Right lobe of liver (tissue), 6 donors: ENCODE data around the gene HS6ST2. TPM values are rescaled to one million over a fixed set of nuclear protein-coding genes. Genes with fewer than 3 reads are reported as not detected.
A peak's percentile ranks its signal among the peaks of the same experiment; 100 is the strongest.

Experiments
- ATAC-seq, 4 donors: fragments of 200-7000 bp; cut with Tn5 transposase; one replicate each; pipeline ENCODE4 v1.9.1; 2020; ENCODE audit warnings: mild to moderate bottlenecking in 4 of 4, moderate library complexity in 4 of 4
- DNase-seq, 3 donors: peaks; one replicate each; pipeline ENCODE4 v3.0.0-alpha.2; 2020
- H3K27ac ChIP-seq, 3 donors: fragments of 200-600 bp; one replicate each; pipeline ENCODE4 v1.8.0; 2022
- H3K27me3 ChIP-seq, 2 donors: fragments of 200-600 bp; one replicate each; pipeline ENCODE4 v1.8.0; 2022
- H3K36me3 ChIP-seq, 4 donors: fragments of 200-600 bp; sonication (generic) in 1 of 4; one replicate each; pipeline versions ENCODE4 v1.5.1 to v1.8.0; 2017 to 2022; ENCODE audit warnings: control low read depth in 1 of 4
- H3K4me1 ChIP-seq, 4 donors: fragments of 200-600 bp; sonication (generic) in 1 of 4; one replicate each; pipeline versions ENCODE4 v1.5.1 to v1.8.0; 2017 to 2022; ENCODE audit warnings: control low read depth in 1 of 4
- H3K4me3 ChIP-seq, 3 donors: fragments of 200-600 bp; one replicate each; pipeline ENCODE4 v1.8.0; 2022
- H3K9me3 ChIP-seq, 4 donors: fragments of 200-600 bp; sonication (generic) in 1 of 4; one replicate each; pipeline versions ENCODE4 v1.5.1 to v1.8.0; 2017 to 2022; ENCODE audit warnings: control low read depth in 1 of 4
- POLR2A ChIP-seq: fragments of 450-650 bp; IDR thresholded peaks from one replicate; pipeline ENCODE4 v1.6.1; 2017; ENCODE audit warnings: antibody characterized with exemption, mild to moderate bottlenecking
- WGBS: methylation state at CpG from one replicate; pipeline ENCODE4 v1.1.6; 2018; ENCODE audit warnings: low coverage, low lambda C conversion rate; ENCODE audit not compliant: insufficient coverage; ENCODE audit errors: missing lambda C conversion rate; 5-methylcytosine and 5-hydroxymethylcytosine counted together
- intact Hi-C, 2 donors: fragments of 100-400 bp; cut with DNase I; formaldehyde crosslinking; loops; one replicate each; pipeline versions ENCODE4 v1.11.2 to v1.14.1; 2022
- total RNA-seq, 6 experiments: library from RNA; depleted of rRNA in 2 of 6; stranded (reverse); fragments of >200 nt in 2 of 6; fragmentation: NEBNext Ultra II Directional in 3 of 6; extraction: Animal tissue kit (Norgen Biotek cat#: 25700) in 3 of 6; gene quantifications; one replicate each; pipeline versions ENCODE4 v1.1.0 to v1.2.4, GENCODE V29; 2016 to 2023
- TF ChIP-seq, protein P1 (sequence below), 4 donors: fragments of 200-600 bp in 3 of 4; fragments of 450-650 bp in 1 of 4; IDR thresholded peaks; one replicate each; pipeline versions ENCODE4 v1.5.1 to v1.8.0; 2016 to 2022; ENCODE audit warnings: antibody characterized with exemption in 4 of 4, mild to moderate bottlenecking in 2 of 4
- donor health status: DM: no; HTN: yes; CAD: no.
- donor health status: DM: no; HTN: no; CAD: no.
- donor health status: DM: no; HTN: no; CAD: no.
- donor health status: DM: no; HTN: yes; CAD: no.
- donor health status: DM: no; HTN: yes; CAD: no.

The HS6ST2 gene
- total RNA-seq, 6 experiments from 2014 or later, result 0.09 TPM; not detected in 5

- WGBS, result 0% methylated on average over 1 of the region's 1 CpG
- Histone ChIP-seq H3K9me3 (no peaks in the 10 kb centered on the region), H3K27ac (no peak overlapping the region), H3K27me3 (no peaks in the 10 kb centered on the region), H3K4me1 (no peaks in the 10 kb centered on the region), H3K4me3 (no peak overlapping the region), H3K36me3 (no peaks in the 10 kb centered on the region)
- ATAC-seq (no peak), DNase-seq (no peak)
- intact Hi-C loops, result no loop called here
- TF ChIP-seq POLR2A, result no peak
- TF ChIP-seq, protein P1, sequence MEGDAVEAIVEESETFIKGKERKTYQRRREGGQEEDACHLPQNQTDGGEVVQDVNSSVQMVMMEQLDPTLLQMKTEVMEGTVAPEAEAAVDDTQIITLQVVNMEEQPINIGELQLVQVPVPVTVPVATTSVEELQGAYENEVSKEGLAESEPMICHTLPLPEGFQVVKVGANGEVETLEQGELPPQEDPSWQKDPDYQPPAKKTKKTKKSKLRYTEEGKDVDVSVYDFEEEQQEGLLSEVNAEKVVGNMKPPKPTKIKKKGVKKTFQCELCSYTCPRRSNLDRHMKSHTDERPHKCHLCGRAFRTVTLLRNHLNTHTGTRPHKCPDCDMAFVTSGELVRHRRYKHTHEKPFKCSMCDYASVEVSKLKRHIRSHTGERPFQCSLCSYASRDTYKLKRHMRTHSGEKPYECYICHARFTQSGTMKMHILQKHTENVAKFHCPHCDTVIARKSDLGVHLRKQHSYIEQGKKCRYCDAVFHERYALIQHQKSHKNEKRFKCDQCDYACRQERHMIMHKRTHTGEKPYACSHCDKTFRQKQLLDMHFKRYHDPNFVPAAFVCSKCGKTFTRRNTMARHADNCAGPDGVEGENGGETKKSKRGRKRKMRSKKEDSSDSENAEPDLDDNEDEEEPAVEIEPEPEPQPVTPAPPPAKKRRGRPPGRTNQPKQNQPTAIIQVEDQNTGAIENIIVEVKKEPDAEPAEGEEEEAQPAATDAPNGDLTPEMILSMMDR (IDR thresholded peaks at IDR 0.05), result no peak
Observed at GRCh38 chrX:132634521-132634920, 323.9 kb downstream of the HS6ST2 start.

GRCh38 chrX:132631579-132632232 lies 326.7 kb downstream of the HS6ST2 start:
- no peak for DNase-seq
- Histone ChIP-seq H3K27me3 (no peaks in the 10 kb centered on the region), H3K36me3 (no peaks in the 10 kb centered on the region), H3K27ac (no peak overlapping the region), H3K9me3 (no peaks in the 10 kb centered on the region), H3K4me3 (no peak overlapping the region), H3K4me1 (no peaks in the 10 kb centered on the region)
- WGBS, result 26% methylated on average over 3 of the region's 3 CpGs
- TF ChIP-seq, protein P1 (IDR thresholded peaks at IDR 0.05), result peak; percentile 40 to 65 (median 58)
- TF ChIP-seq POLR2A, result no peak
- ATAC-seq, result peak; percentile 63 to 79 (median 76)
- intact Hi-C loops, result no loop called here

DNA sequence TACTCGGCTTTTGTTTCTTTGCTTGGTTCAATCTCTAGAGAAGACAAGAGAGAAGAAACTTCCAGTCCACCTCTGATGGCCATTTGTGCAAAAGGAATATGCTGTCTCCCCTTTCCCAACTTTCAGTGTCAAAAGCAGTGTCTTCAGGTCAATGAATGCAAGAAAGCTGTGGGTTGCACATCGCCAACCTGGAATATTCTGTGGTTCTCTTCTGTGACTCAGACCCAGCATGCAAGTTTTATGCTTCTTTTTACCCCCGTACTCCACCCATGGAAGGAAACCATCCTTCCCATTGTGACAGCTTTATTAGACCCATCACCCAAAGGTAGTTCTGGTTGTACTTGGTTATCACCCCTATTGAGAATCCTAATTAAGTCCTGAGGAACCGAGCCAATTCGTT lies 334.0 kb downstream of the HS6ST2 start:
- no peaks in the 10 kb centered on the region for H3K36me3 ChIP-seq
- no peak overlapping the region for H3K27ac ChIP-seq
- DNase-seq, result no peak
- no peak for ATAC-seq
- intact Hi-C loops, result no loop called here
- TF ChIP-seq, protein P1 (IDR thresholded peaks at IDR 0.05), result no peak
- no peak for TF ChIP-seq POLR2A
- H3K4me3 ChIP-seq, result no peak overlapping the region
- WGBS, result 64% methylated on average over 5 of the region's 5 CpGs
- no peaks in the 10 kb centered on the region for H3K9me3 ChIP-seq
- H3K27me3 ChIP-seq, result no peaks in the 10 kb centered on the region
- H3K4me1 ChIP-seq, result no peaks in the 10 kb centered on the region

DNA sequence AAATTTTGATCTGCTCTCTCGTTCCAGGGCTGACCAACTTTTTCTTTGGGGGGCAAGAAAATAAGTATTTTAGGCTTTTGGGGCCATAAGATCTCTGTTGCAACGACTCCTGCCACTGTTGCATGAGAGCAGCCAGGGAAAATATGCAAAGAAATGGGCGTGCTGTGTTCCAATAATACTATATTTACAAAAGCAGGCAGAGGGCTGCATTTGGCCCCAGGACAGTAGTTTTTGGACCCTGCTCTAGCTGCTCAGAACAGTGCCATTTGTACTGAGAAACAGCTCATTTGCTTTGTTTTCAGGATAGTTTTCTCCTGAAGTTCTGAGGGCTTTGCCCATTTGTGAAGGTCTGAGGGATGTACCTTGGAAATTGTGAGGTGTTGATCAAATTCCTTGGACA lies 334.5 kb downstream of the HS6ST2 start:
- WGBS, result 23% methylated on average over 3 of the region's 3 CpGs
- no peaks in the 10 kb centered on the region for H3K9me3 ChIP-seq
- no peak for TF ChIP-seq POLR2A
- TF ChIP-seq, protein P1 (IDR thresholded peaks at IDR 0.05), result no peak
- H3K27ac ChIP-seq, result no peak overlapping the region
- H3K4me1 ChIP-seq, result no peaks in the 10 kb centered on the region
- no peaks in the 10 kb centered on the region for H3K27me3 ChIP-seq
- no peak overlapping the region for H3K4me3 ChIP-seq
- intact Hi-C loops, result no loop called here
- ATAC-seq (no peak), DNase-seq (no peak)
- no peaks in the 10 kb centered on the region for H3K36me3 ChIP-seq

- no peaks in the 10 kb centered on the region for H3K4me1 ChIP-seq
- no peak overlapping the region for H3K4me3 ChIP-seq
- ATAC-seq (no peak), DNase-seq (no peak)
- WGBS, result 50% methylated on average over 2 of the region's 2 CpGs
- no peaks in the 10 kb centered on the region for H3K27me3 ChIP-seq
- intact Hi-C loops, result no loop called here
- no peak for TF ChIP-seq POLR2A
- TF ChIP-seq, protein P1 (IDR thresholded peaks at IDR 0.05), result no peak
- no peaks in the 10 kb centered on the region for H3K9me3 ChIP-seq
- no peaks in the 10 kb centered on the region for H3K36me3 ChIP-seq
- no peak overlapping the region for H3K27ac ChIP-seq
Observed at GRCh38 chrX:132623300-132623699, 335.1 kb downstream of the HS6ST2 start.
